IPS-18a (cell line): Measurements from ENCODE around the gene RAB11A.

Source experiments
- H3K27ac ChIP-seq: one replicate; pipeline ENCODE4 v1.5.1; 2013; ENCODE audit warnings: low read length
- H3K27me3 ChIP-seq: one replicate; pipeline ENCODE4 v1.6.1; 2013; ENCODE audit warnings: mild to moderate bottlenecking, low read length; ENCODE audit not compliant: control insufficient read depth, insufficient read depth
- H3K36me3 ChIP-seq: one replicate; pipeline ENCODE4 v1.6.1; 2013; ENCODE audit warnings: low read depth, low read length; ENCODE audit not compliant: control insufficient read depth
- H3K4me1 ChIP-seq: one replicate; pipeline ENCODE4 v1.6.1; 2013; ENCODE audit warnings: low read depth, low read length; ENCODE audit not compliant: control insufficient read depth
- H3K4me3 ChIP-seq: one replicate; pipeline ENCODE4 v1.5.1; 2013; ENCODE audit warnings: low read length
- H3K9ac ChIP-seq: one replicate; pipeline ENCODE4 v1.6.1; 2013; ENCODE audit warnings: mild to moderate bottlenecking, low read length, moderate library complexity
- H3K9me3 ChIP-seq: one replicate; pipeline ENCODE4 v1.6.1; 2013; ENCODE audit warnings: low read depth, low read length; ENCODE audit not compliant: control insufficient read depth

The RAB11A gene

DNA sequence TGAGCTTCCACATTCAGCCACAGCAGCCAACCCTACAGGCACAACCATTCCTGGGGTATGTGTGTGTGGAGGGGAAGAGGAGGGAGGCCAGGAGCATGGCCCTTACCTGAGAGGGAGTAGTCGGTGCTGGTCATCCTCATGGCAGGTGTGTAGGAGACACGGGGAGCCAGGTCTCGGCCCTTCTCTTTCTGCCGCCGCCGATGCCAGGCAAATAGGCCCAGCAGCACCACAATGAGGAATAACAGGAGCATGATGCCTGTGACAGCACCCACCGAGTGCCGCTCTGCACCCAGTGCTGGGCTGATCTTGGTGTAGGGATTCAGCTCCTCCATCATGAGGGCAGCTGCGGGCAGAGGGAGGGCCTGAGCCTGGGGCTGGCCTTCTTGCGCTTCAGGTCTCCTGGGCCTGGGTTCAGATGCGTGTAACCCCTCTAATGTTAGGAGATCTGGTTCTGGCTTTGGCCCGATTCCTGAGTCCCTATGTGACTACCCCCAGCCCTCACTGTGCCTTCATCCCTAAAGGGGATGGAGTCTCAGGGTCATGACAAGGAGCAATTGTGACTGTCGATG is 44.4 kb downstream of the RAB11A start:
- Histone ChIP-seq H3K4me3 (no peak overlapping the region), H3K9me3 (no peaks in the 10 kb centered on the region), H3K27me3 (no peaks in the 10 kb centered on the region), H3K4me1 (peaks cover 3% of the 10 kb centered on the region), H3K9ac (no peak overlapping the region), H3K36me3 (peaks cover 5% of the 10 kb centered on the region), H3K27ac (no peak overlapping the region)

DNA sequence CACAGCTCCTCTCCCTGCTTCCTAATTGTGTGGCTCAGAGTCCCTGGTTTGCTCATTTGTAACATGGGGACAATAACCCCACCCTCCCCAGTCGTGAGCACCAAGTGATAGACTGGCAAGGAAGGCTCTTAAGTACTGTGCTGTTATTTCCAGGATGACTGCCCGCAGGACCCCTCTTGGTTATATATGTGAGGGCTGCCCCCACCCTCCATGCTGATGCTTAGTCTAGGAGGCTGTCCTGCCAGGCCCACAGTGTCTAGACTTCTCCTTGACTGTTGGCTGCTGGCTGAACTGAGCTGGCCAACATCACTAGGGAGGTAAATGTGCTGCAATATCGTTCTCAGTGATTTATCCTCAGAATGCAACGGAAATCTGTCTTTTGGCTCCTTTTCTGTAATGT is 45.1 kb downstream of the RAB11A start:
- Histone ChIP-seq H3K4me1 (peaks cover 3% of the 10 kb centered on the region), H3K36me3 (peaks cover 5% of the 10 kb centered on the region), H3K9ac (no peak overlapping the region), H3K27me3 (no peaks in the 10 kb centered on the region), H3K9me3 (no peaks in the 10 kb centered on the region), H3K4me3 (no peak overlapping the region), H3K27ac (no peak overlapping the region)

DNA sequence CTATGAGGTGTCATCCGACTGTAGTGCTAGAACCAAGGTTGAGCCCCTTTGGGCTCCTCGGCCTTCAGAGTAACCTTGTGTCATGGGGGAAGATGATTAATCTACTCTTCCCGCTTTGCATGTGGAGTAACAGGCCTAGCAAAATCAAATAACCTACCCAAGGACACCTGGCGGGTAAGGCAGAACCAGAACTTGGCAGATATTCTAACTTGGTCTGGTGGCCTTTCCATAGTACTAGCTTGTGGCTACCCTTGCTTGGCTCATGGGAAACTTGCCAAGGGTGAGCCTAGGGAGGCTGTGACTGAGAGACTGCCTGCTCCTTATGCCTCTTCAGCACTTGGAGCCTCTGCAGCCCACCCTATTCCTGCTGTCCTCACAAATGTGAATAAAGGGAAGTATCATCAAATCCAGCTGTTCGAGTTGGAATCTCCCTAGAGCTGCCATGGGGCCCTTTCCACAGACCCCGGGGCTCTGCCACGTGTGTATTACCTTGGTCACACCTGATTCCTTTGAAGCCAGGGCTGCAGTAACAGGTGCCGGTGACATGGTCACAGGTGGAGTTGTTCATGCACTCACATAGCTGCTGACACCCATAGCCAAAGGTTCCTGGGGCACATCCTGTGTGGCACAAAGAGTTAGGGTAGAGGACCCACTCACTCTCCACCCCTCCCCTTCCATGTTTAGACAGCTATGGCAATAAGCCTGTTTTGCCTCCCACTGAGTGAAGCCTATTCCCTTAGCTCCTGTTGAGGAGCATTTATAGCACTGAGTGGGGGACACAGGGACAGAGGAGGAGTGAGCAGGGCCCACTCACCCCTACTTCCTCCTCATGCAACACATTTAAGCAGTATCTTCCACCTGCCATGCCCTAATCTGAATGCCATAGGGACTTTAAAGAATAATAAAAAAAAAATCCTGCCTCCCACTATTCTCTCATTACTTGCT is 46.0 kb downstream of the RAB11A start:
- Histone ChIP-seq H3K4me1 (peaks cover 3% of the 10 kb centered on the region), H3K27ac (no peak overlapping the region), H3K4me3 (no peak overlapping the region), H3K9ac (no peak overlapping the region), H3K27me3 (no peaks in the 10 kb centered on the region), H3K36me3 (peaks cover 5% of the 10 kb centered on the region), H3K9me3 (no peaks in the 10 kb centered on the region)

DNA sequence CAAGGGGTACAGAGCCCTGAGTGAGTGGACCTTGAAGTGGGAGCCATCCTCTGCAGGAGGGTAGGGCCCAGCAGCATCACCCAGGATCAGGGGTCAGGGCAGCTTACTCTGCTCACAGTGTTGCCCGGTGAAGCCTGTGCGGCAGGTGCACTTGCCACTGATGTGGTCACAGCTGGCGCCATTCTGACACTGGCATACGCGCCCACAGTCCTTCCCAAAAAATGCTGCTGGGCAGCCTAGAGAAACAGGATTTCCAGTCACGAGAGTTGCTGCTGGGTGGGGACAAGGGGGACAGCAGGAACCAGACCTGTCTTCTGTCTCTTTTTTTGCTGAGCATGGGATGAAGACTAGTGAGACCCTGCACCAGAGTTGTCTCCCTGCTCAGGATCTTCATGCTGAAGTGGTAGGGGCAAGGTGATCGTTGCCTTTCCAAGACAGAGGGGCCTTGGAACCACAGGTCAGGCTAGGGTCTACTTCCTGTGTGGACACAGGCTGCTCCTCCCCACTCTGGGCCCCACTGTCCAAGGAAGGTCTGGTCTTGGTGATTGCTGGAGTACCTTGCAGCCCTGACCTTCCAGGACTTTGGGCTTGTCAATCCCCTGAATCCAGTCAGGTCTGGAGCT is 46.9 kb downstream of the RAB11A start:
- peaks cover under 1% of the 10 kb centered on the region for H3K36me3 ChIP-seq
- no peak overlapping the region for H3K27ac ChIP-seq
- H3K27me3 ChIP-seq = no peaks in the 10 kb centered on the region
- H3K4me3 ChIP-seq = no peak overlapping the region
- peaks cover 3% of the 10 kb centered on the region for H3K4me1 ChIP-seq
- H3K9me3 ChIP-seq = no peaks in the 10 kb centered on the region
- H3K9ac ChIP-seq = no peak overlapping the region

- Histone ChIP-seq H3K4me3 (no peak overlapping the region), H3K27me3 (no peaks in the 10 kb centered on the region), H3K27ac (no peak overlapping the region), H3K4me1 (peaks cover 3% of the 10 kb centered on the region), H3K9me3 (no peaks in the 10 kb centered on the region), H3K9ac (no peak overlapping the region), H3K36me3 (no peaks in the 10 kb centered on the region)
These were observed 47.5 kb downstream of the RAB11A start for GRCh38 chr15:65916664-65917406.

- H3K27ac ChIP-seq = no peak overlapping the region
- no peaks in the 10 kb centered on the region for H3K36me3 ChIP-seq
These were observed 48.1 kb downstream of the RAB11A start for GRCh38 chr15:65917407-65917756.

GRCh38 chr15:65917936-65918335 is 48.6 kb downstream of the RAB11A start:
- Histone ChIP-seq H3K36me3 (no peaks in the 10 kb centered on the region), H3K27ac (no peak overlapping the region), H3K9ac (no peak overlapping the region), H3K27me3 (no peaks in the 10 kb centered on the region), H3K4me3 (no peak overlapping the region), H3K4me1 (peaks cover 3% of the 10 kb centered on the region), H3K9me3 (no peaks in the 10 kb centered on the region)

More at GRCh38 chr15:65917407-65917756, 48.1 kb downstream of the RAB11A start:
- no peaks in the 10 kb centered on the region for H3K27me3 ChIP-seq
- H3K4me3 ChIP-seq = no peak overlapping the region
- H3K9ac ChIP-seq = no peak overlapping the region
- no peaks in the 10 kb centered on the region for H3K9me3 ChIP-seq
- H3K4me1 ChIP-seq = peaks cover 3% of the 10 kb centered on the region

GRCh38 chr15:65918357-65918920 is 49.1 kb downstream of the RAB11A start:
- Histone ChIP-seq H3K9ac (no peak overlapping the region), H3K4me1 (peaks cover 3% of the 10 kb centered on the region), H3K36me3 (no peaks in the 10 kb centered on the region), H3K27ac (no peak overlapping the region), H3K4me3 (no peak overlapping the region), H3K9me3 (no peaks in the 10 kb centered on the region), H3K27me3 (no peaks in the 10 kb centered on the region)

- no peaks in the 10 kb centered on the region for H3K27me3 ChIP-seq
- no peaks in the 10 kb centered on the region for H3K36me3 ChIP-seq
- H3K4me1 ChIP-seq = peaks cover 3% of the 10 kb centered on the region
- H3K4me3 ChIP-seq = no peak overlapping the region
- H3K27ac ChIP-seq = no peak overlapping the region
- H3K9me3 ChIP-seq = no peaks in the 10 kb centered on the region
- no peak overlapping the region for H3K9ac ChIP-seq
These were observed 49.7 kb downstream of the RAB11A start for GRCh38 chr15:65918945-65919344.

- no peak overlapping the region for H3K9ac ChIP-seq
- H3K36me3 ChIP-seq = no peaks in the 10 kb centered on the region
- H3K27me3 ChIP-seq = no peaks in the 10 kb centered on the region
- no peak overlapping the region for H3K4me3 ChIP-seq
- peaks cover 3% of the 10 kb centered on the region for H3K4me1 ChIP-seq
- H3K27ac ChIP-seq = no peak overlapping the region
- no peaks in the 10 kb centered on the region for H3K9me3 ChIP-seq
These were observed 50.1 kb downstream of the RAB11A start for GRCh38 chr15:65919353-65919752.

DNA sequence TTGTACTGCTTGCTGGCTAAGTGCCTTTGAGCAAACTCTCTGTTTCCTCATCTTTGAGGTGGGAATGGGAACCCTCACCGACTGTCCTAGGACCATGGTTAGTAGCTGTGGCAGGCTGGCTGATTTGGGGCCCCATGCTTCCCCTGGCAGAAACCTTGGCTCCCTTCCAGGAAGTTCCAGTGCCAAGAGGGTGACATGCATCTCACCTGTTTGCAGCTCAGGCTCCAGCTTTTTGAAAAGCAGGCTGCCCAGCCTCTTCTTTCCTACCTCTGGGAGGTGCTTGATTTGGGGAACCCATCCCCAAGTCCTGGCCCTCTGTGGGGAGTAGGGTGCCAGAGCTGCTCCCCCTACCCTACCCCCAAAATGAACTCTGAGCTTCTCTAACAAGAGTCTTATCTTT is 50.8 kb downstream of the RAB11A start:
- H3K9me3 ChIP-seq = no peaks in the 10 kb centered on the region
- H3K36me3 ChIP-seq = no peaks in the 10 kb centered on the region
- no peaks in the 10 kb centered on the region for H3K27me3 ChIP-seq
- H3K4me1 ChIP-seq = peaks cover 3% of the 10 kb centered on the region
- H3K27ac ChIP-seq = no peak overlapping the region
- no peak overlapping the region for H3K9ac ChIP-seq
- no peak overlapping the region for H3K4me3 ChIP-seq
